ENCODE data around the gene P3H4. TPM values are rescaled to one million over a fixed set of nuclear protein-coding genes. Genes with fewer than 3 reads are reported as not detected.
"Not testable (repeated sequence)": the region's sequence is repeated elsewhere in the genome, so short reads cannot be mapped to it uniquely, and the experiment has no call there.

The P3H4 gene
- total RNA-seq, 4 donors from 2014 or later = 2.4 to 7.1 (median 3.7) TPM

DNA sequence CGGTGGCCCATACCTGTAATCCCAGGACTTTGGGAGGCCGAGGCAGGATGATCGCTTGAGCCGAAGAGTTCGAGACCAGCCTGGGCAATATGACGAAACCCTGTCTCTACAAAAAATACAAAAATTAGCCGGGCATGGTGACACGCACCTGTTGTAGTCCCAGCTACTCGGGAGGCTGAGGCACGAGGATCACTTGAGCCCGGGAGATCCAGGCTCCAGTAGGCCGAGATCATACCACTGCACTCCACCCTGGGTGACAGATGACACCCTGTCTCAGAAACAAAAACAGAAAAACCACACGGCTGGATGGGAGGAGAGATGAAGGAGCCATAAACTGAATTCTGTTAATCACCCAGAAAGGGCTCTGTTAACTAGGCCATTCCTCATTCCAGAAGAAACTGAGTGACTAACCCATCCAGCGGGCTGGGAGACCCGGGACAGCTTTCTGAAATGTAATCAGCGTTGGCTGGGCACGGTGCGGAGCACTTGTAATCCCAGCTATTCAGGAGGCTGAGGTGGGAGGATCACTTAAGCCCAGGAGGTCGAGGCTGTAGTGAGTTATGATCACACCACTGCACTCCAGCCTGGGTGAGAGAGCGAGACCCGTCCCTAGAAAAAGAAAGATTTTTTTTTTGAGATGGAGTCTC, 24.9 kb upstream of the P3H4 start:
- no peaks in the 10 kb centered on the region for H3K9me3 ChIP-seq
- intact Hi-C loops (cut with DNase I) = no loop called here
- TF ChIP-seq POLR2A (IDR thresholded peaks at IDR 0.05) = no peak
- TF ChIP-seq, protein P1, sequence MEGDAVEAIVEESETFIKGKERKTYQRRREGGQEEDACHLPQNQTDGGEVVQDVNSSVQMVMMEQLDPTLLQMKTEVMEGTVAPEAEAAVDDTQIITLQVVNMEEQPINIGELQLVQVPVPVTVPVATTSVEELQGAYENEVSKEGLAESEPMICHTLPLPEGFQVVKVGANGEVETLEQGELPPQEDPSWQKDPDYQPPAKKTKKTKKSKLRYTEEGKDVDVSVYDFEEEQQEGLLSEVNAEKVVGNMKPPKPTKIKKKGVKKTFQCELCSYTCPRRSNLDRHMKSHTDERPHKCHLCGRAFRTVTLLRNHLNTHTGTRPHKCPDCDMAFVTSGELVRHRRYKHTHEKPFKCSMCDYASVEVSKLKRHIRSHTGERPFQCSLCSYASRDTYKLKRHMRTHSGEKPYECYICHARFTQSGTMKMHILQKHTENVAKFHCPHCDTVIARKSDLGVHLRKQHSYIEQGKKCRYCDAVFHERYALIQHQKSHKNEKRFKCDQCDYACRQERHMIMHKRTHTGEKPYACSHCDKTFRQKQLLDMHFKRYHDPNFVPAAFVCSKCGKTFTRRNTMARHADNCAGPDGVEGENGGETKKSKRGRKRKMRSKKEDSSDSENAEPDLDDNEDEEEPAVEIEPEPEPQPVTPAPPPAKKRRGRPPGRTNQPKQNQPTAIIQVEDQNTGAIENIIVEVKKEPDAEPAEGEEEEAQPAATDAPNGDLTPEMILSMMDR (IDR thresholded peaks at IDR 0.05) = no peak
- peak overlapping the region; percentile 72 to 92 (median 80) for H3K4me3 ChIP-seq
- no peaks in the 10 kb centered on the region for H3K27me3 ChIP-seq
- WGBS, 2 donors = 26 to 43% methylated on average over 17 to 20 of the region's 21 CpGs
- H3K27ac ChIP-seq = peak overlapping the region; percentile 76 to 89 (median 80)
- peaks cover 6 to 24% (median 9%) of the 10 kb centered on the region in 3 donors for H3K4me1 ChIP-seq
- no peak for DNase-seq
- peaks cover 0 to 9% (median 3%) of the 10 kb centered on the region in 3 donors for H3K36me3 ChIP-seq

DNA sequence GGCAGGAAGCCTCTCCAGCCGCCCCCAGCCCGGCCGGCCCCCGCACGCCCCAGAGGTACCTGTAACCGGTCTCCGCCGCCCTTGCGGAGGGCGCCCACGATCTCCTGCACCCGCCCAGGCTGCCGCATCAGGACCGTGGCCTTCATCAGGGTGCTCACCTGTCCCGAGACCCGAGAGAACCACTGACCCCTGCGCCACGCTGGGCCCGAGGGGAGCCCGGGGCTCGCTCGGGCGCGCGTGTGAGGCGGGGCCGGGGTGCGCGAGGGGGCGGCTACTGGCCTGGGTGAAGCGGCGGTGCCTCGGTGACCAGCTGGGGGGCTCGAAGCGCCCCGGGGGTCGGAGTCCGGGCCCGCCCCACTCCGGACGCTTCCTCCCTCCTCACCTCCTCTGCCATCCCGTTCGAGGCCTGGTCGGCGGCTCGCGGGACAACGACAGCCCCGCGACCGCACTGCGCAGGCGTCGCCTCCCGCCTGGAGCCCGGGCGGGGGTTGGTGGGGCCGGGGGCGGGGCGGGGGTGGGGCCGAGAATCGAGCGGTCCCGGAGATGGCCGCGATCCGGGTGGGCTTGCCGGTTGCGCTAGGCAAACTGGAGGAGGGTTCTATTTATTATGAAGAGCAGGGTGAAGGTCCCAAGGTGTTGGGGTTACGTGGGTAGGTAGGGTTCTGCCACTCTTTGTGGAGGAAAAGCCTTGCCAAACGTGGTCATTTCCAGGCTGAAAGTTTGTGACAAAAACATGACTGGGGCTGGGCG, 24.2 kb upstream of the P3H4 start, which contains the start of gene NT5C3B:
TSS of gene NT5C3B (minus strand) at position 433 of the 750 bp plus-strand sequence. CDS start at position 394, 39 bp downstream.
- no peak for DNase-seq
- intact Hi-C loops (cut with DNase I) = no loop called here
- peaks cover 0 to 16% (median 8%) of the 10 kb centered on the region in 3 donors for H3K36me3 ChIP-seq
- H3K9me3 ChIP-seq = no peaks in the 10 kb centered on the region
- H3K27ac ChIP-seq = peak within 1 kb of the TSS; percentile 76 to 89 (median 80)
- peak within 1 kb of the TSS; percentile 72 to 92 (median 80) for H3K4me3 ChIP-seq
- WGBS, 2 donors = 0% methylated on average over 1 to 16 of the region's 72 CpGs
- no peaks in the 10 kb centered on the region for H3K27me3 ChIP-seq
- peak in 1 of 4 donors; percentile 38 for TF ChIP-seq POLR2A (IDR thresholded peaks at IDR 0.05)
- TF ChIP-seq, protein P1 (IDR thresholded peaks at IDR 0.05) = no peak
- H3K4me1 ChIP-seq = peaks cover 6 to 24% (median 9%) of the 10 kb centered on the region in 3 donors

DNA sequence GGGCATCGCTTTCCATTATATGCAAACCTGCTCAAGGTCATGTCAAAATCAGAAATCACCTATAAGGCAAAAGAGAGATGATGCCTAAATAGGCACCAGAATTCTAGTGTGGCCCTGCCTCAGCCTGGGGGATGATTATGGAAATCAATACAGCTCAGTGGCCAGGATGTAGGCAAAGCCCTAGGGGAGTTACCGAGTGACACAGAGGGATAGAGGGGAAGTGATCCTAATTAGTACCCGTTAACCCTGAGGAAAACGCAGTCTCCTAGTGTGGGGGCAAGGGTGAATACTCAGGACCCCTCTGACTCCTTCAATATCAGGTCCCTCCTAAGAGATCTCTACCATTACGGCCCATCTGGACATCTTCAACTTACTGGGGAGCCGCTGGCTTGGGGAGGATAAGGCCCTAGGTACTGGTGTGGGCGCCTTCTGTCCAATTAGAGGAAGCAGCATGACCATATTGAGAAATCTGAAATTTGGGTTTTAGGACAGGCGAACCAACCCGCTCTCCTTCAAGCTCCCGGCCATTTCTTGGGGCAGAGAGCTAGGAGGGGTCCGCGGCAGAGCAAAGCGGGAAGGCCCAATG, 23.6 kb upstream of the P3H4 start:
- peak overlapping the region; percentile 76 to 89 (median 80) for H3K27ac ChIP-seq
- H3K36me3 ChIP-seq = peaks cover 0 to 23% (median 8%) of the 10 kb centered on the region in 3 donors
- H3K27me3 ChIP-seq = no peaks in the 10 kb centered on the region

DNA sequence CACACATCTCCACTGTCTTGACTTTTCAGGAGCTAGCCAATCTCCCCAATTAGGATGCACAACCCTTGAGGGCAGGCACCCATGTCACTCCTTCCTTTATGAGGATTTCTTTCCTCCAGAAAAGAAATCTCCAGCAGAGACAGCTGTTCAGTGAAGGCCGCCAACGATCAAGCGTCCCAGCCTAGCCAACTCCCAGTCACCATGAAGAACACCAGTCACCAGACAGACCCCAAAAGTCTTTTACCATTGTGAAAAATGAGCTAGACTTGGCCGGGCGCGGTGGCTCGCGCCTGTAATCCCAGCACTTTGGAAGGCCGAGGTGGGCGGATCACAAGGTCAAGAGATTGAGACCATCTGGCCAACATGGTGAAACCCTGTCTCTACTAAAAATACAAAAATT, 18.2 kb upstream of the P3H4 start:
- H3K4me1 ChIP-seq; H3K9me3 ChIP-seq; H3K27me3 ChIP-seq; DNase-seq; H3K27ac ChIP-seq; intact Hi-C loops (cut with DNase I); H3K4me3 ChIP-seq: not testable (repeated sequence)
- peaks cover 0 to 76% (median 20%) of the 10 kb centered on the region in 3 donors for H3K36me3 ChIP-seq
- 89 to 93% methylated on average over 3 to 10 of the region's 10 CpGs for WGBS, 2 donors

More for the DNA sequence above, 23.6 kb upstream of the P3H4 start:
- DNase-seq = no peak
- Histone ChIP-seq H3K4me1 (peaks cover 6 to 24% (median 9%) of the 10 kb centered on the region in 3 donors), H3K4me3 (peak overlapping the region; percentile 72 to 92 (median 80)), H3K9me3 (no peaks in the 10 kb centered on the region)
- 28 to 32% methylated on average over 4 to 6 of the region's 13 CpGs for WGBS, 2 donors
- TF ChIP-seq, protein P1 (IDR thresholded peaks at IDR 0.05) = no peak
- no peak for TF ChIP-seq POLR2A (IDR thresholded peaks at IDR 0.05)
- intact Hi-C loops (cut with DNase I) = no loop called here

DNA sequence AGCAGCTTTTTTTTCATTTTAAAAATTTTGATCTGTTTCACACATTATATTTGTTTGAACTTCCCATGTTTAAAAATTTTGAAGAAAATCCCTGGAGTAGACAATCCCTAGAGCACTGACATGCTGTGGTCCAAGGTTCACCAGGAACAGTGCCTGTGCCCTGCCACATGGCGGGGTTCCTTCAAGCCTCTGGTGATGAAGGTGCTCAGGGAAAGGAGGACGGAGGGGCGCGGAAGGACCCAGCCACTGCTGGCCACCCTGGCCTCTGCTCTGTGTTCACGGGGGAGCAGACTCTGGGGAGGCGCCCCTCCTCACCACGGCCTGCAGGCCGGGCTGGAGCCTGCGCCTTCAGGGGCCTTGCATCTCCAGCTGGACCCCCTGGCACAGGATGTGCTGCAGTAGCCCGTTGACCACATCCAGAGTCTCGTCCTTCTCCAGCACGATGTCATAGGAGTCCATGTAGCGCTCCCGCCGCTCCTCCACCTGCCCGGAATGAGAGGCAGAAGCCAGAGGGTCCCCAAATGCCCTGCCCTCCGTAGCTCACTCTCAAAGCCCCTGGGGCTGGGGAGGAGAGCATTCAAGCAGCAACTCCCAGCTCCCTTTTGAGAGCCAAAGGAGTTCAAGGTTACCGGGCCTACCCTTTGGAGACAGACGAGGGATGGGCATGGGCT, 13.6 kb upstream of the P3H4 start:
- no peaks in the 10 kb centered on the region for H3K4me1 ChIP-seq
- intact Hi-C loops (cut with DNase I) = no loop called here
- TF ChIP-seq, protein P1 (IDR thresholded peaks at IDR 0.05) = no peak
- no peak for TF ChIP-seq POLR2A (IDR thresholded peaks at IDR 0.05)
- H3K9me3 ChIP-seq = no peaks in the 10 kb centered on the region
- H3K27me3 ChIP-seq = peaks cover 0 to 2% (median 0%) of the 10 kb centered on the region in 4 donors
- no peak overlapping the region for H3K4me3 ChIP-seq
- H3K36me3 ChIP-seq = peaks cover 0 to 60% (median 12%) of the 10 kb centered on the region in 3 donors
- H3K27ac ChIP-seq = no peak overlapping the region
- no peak for DNase-seq
- WGBS, 2 donors = 71 to 82% methylated on average over 1 to 7 of the region's 19 CpGs

Data from esophagus squamous epithelium (tissue), 5 donors.